HEK293 (cell line): ENCODE measurements around the gene PROKR1.
A peak's percentile ranks its signal among the peaks of the same experiment; 100 is the strongest.

Experiments used
- CTCF ChIA-PET: fragments of 350-600 bp; formaldehyde crosslinking; extraction: SDS; loops from one replicate; lab custom pipeline; 2021; ENCODE audit warnings: antibody characterized with exemption; lab: Yijun Ruan, JAX
- POLR2A ChIA-PET: fragments of 300-600 bp; formaldehyde crosslinking; extraction: SDS; loops from one replicate; lab custom pipeline; 2020; ENCODE audit warnings: antibody characterized with exemption, inconsistent platforms; lab: Yijun Ruan, JAX
- H3K27ac ChIP-seq: fragments of 200-500 bp; sonication (Bioruptor generic); 2 replicates; pipeline ENCODE4 v1.5.1; 2014; ENCODE audit warnings: low read depth, low read length, control low read depth, inconsistent platforms; ENCODE audit errors: extremely low read depth
- H3K36me3 ChIP-seq, 2 experiments: fragments of 200-500 bp in 1 of 2; sonication (Bioruptor generic) in 1 of 2; 1 replicate in 1 of 2; 2 replicates in 1 of 2; pipeline ENCODE4 v1.5.1; 2014 to 2017; ENCODE audit warnings: inconsistent platforms in 2 of 2, low read length in 2 of 2; ENCODE audit not compliant: control insufficient read depth in 2 of 2, insufficient read depth in 1 of 2
- H3K4me1 ChIP-seq: fragments of 200-500 bp; sonication (Bioruptor generic); 2 replicates; pipeline ENCODE4 v1.5.1; 2014; ENCODE audit warnings: mild to moderate bottlenecking, low read length, inconsistent platforms; ENCODE audit not compliant: control insufficient read depth, insufficient read depth
- H3K4me3 ChIP-seq: 2 replicates; pipeline ENCODE4 v1.5.1; 2011; ENCODE audit warnings: low read depth, mild to moderate bottlenecking, control low read depth, low read length, moderate library complexity
- H3K9me3 ChIP-seq: fragments of 200-500 bp; sonication (Bioruptor generic); 2 replicates; pipeline ENCODE4 v1.5.1; 2014; ENCODE audit warnings: low read depth, low read length, inconsistent platforms; ENCODE audit not compliant: control insufficient read depth, insufficient read depth
- EGR2 ChIP-seq: fragments of 450-650 bp; formaldehyde crosslinking; IDR thresholded peaks from 2 replicates; pipeline ENCODE4 v1.5.1; 2016; ENCODE audit warnings: low read depth, missing biosample characterization, missing genetic modification characterization
- HOXA7 ChIP-seq: sonication (generic); formaldehyde crosslinking; IDR thresholded peaks from 2 replicates; pipeline ENCODE4 v1.8.1; 2022; ENCODE audit warnings: missing genetic modification reagents, borderline replicate concordance
- IKZF3 ChIP-seq: fragments of 450-650 bp; IDR thresholded peaks from 2 replicates; pipeline ENCODE4 v1.5.0; 2018; ENCODE audit warnings: missing biosample characterization, mild to moderate bottlenecking, missing genetic modification characterization, moderate library complexity
- MYNN ChIP-seq: fragments of 450-650 bp; formaldehyde crosslinking; IDR thresholded peaks from 2 replicates; pipeline ENCODE4 v1.5.1; 2016; ENCODE audit warnings: missing biosample characterization, missing genetic modification characterization, borderline replicate concordance
- MZF1 ChIP-seq: fragments of 450-650 bp; formaldehyde crosslinking; IDR thresholded peaks from 2 replicates; pipeline ENCODE4 v1.5.1; 2017; ENCODE audit warnings: missing biosample characterization, missing genetic modification characterization, borderline replicate concordance
- PRDM1 ChIP-seq: fragments of 450-650 bp; formaldehyde crosslinking; IDR thresholded peaks from 2 replicates; pipeline ENCODE4; 2016; ENCODE audit warnings: missing biosample characterization, missing genetic modification characterization
- ZBTB17 ChIP-seq: fragments of 450-650 bp; formaldehyde crosslinking; IDR thresholded peaks from 2 replicates; pipeline ENCODE4 v1.5.1; 2016; ENCODE audit warnings: missing biosample characterization, missing genetic modification characterization
- ZBTB20 ChIP-seq: fragments of 450-650 bp; formaldehyde crosslinking; IDR thresholded peaks from 2 replicates; pipeline ENCODE4 v1.5.1; 2016; ENCODE audit warnings: missing biosample characterization, missing genetic modification characterization
- ZNF146 ChIP-seq: fragments of 450-650 bp; formaldehyde crosslinking; IDR thresholded peaks from 2 replicates; pipeline ENCODE4 v1.5.1; 2016; ENCODE audit warnings: missing biosample characterization, missing genetic modification characterization
- ZNF211 ChIP-seq: fragments of 450-650 bp; formaldehyde crosslinking; IDR thresholded peaks from 2 replicates; pipeline ENCODE4 v1.5.1; 2016; ENCODE audit warnings: low read depth, missing biosample characterization, missing genetic modification characterization
- ZNF350 ChIP-seq: fragments of 450-650 bp; formaldehyde crosslinking; IDR thresholded peaks from 2 replicates; pipeline ENCODE4 v1.5.0; 2017; ENCODE audit warnings: missing biosample characterization, mild to moderate bottlenecking, missing genetic modification characterization
- ZNF426 ChIP-seq: fragments of 450-650 bp; formaldehyde crosslinking; IDR thresholded peaks from 2 replicates; pipeline ENCODE4 v1.5.1; 2017; ENCODE audit warnings: missing biosample characterization, missing genetic modification characterization, mild to moderate bottlenecking, inconsistent platforms, moderate library complexity
- ZNF433 ChIP-seq: fragments of 450-650 bp; formaldehyde crosslinking; IDR thresholded peaks from 2 replicates; pipeline ENCODE4 v1.5.1; 2016; ENCODE audit warnings: missing biosample characterization, missing genetic modification characterization, low read depth
- ZNF548 ChIP-seq: fragments of 450-650 bp; formaldehyde crosslinking; IDR thresholded peaks from 2 replicates; pipeline ENCODE4 v1.5.1; 2016; ENCODE audit warnings: missing biosample characterization, missing genetic modification characterization
- ZNF660 ChIP-seq: fragments of 450-650 bp; IDR thresholded peaks from 2 replicates; pipeline ENCODE4 v1.5.1; 2018; ENCODE audit warnings: missing biosample characterization, mild to moderate bottlenecking, missing genetic modification characterization
- ZNF837 ChIP-seq: fragments of 450-650 bp; formaldehyde crosslinking; IDR thresholded peaks from 2 replicates; pipeline ENCODE4 v1.5.1; 2016; ENCODE audit warnings: missing biosample characterization, missing genetic modification characterization
- ZNF843 ChIP-seq: fragments of 450-650 bp; formaldehyde crosslinking; IDR thresholded peaks from 2 replicates; pipeline ENCODE4 v1.5.1; 2016; ENCODE audit warnings: missing biosample characterization, missing genetic modification characterization
- TF ChIP-seq, protein P1 (sequence below): fragments of 450-650 bp; formaldehyde crosslinking; IDR thresholded peaks from 2 replicates; pipeline ENCODE4 v1.5.1; 2017; ENCODE audit warnings: missing biosample characterization, missing genetic modification characterization
- TF ChIP-seq, protein P2 (sequence below): fragments of 450-650 bp; formaldehyde crosslinking; IDR thresholded peaks from 2 replicates; pipeline ENCODE4 v1.5.1; 2016; ENCODE audit warnings: missing biosample characterization, missing genetic modification characterization
- TF ChIP-seq, protein P3 (sequence below): fragments of 450-650 bp; formaldehyde crosslinking; IDR thresholded peaks from 2 replicates; pipeline ENCODE4 v1.5.1; 2016; ENCODE audit warnings: missing biosample characterization, missing genetic modification characterization
- TF ChIP-seq, protein P4 (sequence below): fragments of 450-650 bp; formaldehyde crosslinking; IDR thresholded peaks from 2 replicates; pipeline ENCODE4 v1.5.0; 2017; ENCODE audit warnings: missing biosample characterization, missing genetic modification characterization, borderline replicate concordance
- TF ChIP-seq, protein P5 (sequence below): fragments of 450-650 bp; formaldehyde crosslinking; IDR thresholded peaks from 2 replicates; pipeline ENCODE4 v1.5.1; 2016; ENCODE audit warnings: missing biosample characterization, missing genetic modification characterization

Gene PROKR1

DNA sequence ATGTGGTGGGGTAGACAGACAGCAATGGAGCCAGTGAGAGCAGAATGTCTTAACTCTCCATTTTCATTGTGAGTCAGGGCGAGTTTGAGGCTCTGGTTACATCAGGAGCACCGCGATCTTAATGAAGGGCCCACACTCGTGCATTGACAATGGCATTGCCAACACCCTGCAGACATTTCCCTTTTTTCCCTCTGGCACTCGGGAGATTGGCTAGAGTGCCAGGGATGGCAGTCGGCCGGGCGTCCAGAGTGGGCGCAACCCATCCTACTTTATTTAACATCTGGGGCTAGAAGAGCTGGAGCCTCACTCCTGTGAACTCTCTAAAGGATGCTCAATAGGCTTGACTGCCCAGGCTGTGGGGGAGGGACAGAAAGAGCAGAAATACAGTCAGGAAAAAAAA is 9.7 kb downstream of the PROKR1 start:
- Histone ChIP-seq H3K36me3 (no peaks in the 10 kb centered on the region), H3K9me3 (no peaks in the 10 kb centered on the region)
- CTCF ChIA-PET: interaction anchor here (0.7 to 0.9 kb wide), 3 partner anchors 12 to 58 kb away, joined by 3 read pairs; no protein-coding TSS in a partner anchor
- no peak for TF ChIP-seq ZNF146
- TF ChIP-seq, all 188 proteins: peak for 0
- POLR2A ChIA-PET: no interaction called here
- Histone ChIP-seq H3K27ac (no peak overlapping the region), H3K4me3 (no peak overlapping the region), H3K4me1 (no peaks in the 10 kb centered on the region)

DNA sequence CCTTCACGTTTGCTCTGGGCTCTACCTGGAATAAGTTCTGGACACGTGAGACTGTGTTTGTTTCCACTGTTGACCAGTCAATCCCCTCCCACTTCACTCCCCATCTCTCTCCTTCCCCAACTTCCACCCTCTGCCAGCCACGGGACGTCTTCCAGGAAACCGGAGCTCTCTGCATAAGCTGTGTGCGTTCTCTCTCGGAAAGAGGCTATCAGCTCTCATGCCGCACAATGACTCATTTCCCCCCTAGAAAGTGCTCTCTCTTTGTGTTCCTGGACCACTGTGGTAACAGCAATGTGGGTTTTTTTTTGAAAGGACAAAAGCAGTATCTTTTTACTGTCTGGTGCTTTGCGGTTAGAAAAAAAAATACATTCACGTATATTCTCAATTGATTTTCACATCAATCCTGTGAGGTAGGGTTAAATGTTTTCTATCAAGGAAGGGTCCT is 10.2 kb downstream of the PROKR1 start:
- H3K9me3 ChIP-seq: no peaks in the 10 kb centered on the region
- ChIA-PET CTCF (interaction anchor here (0.9 kb wide), 1 partner anchor 11 kb away, joined by 3 read pairs; no protein-coding TSS in a partner anchor), POLR2A (no interaction called here)
- no peak overlapping the region for H3K4me3 ChIP-seq
- no peaks in the 10 kb centered on the region for H3K36me3 ChIP-seq
- no peak overlapping the region for H3K27ac ChIP-seq
- H3K4me1 ChIP-seq: no peaks in the 10 kb centered on the region
- TF ChIP-seq, protein P1, sequence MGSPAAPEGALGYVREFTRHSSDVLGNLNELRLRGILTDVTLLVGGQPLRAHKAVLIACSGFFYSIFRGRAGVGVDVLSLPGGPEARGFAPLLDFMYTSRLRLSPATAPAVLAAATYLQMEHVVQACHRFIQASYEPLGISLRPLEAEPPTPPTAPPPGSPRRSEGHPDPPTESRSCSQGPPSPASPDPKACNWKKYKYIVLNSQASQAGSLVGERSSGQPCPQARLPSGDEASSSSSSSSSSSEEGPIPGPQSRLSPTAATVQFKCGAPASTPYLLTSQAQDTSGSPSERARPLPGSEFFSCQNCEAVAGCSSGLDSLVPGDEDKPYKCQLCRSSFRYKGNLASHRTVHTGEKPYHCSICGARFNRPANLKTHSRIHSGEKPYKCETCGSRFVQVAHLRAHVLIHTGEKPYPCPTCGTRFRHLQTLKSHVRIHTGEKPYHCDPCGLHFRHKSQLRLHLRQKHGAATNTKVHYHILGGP (tag by site-specific recombination): peak; percentile 31; the same call in 1 of the 2 replicates
- TF ChIP-seq HOXA7 (CRISPR knock-in tag) (no peak), MYNN (tag by site-specific recombination) (no peak), ZNF843 (tag by site-specific recombination) (no peak), ZNF660 (tag by site-specific recombination) (0 out of 2 replicates have a peak, but pooled peaks have one; percentile 76), IKZF3 (tag by site-specific recombination) (no peak), ZNF433 (no peak), ZNF350 (no peak), PRDM1 (tag by site-specific recombination) (peak; percentile 67; the same call in 1 of the 2 replicates), ZBTB20 (tag by site-specific recombination) (no peak), ZNF211 (tag by site-specific recombination) (no peak), MZF1 (tag by site-specific recombination) (no peak), ZBTB17 (tag by site-specific recombination) (peak; percentile 35; the same call in 1 of the 2 replicates), EGR2 (tag by site-specific recombination) (no peak), ZNF837 (tag by site-specific recombination) (no peak), ZNF426 (tag by site-specific recombination) (no peak), ZNF548 (tag by site-specific recombination) (no peak)
- TF ChIP-seq, protein P2, sequence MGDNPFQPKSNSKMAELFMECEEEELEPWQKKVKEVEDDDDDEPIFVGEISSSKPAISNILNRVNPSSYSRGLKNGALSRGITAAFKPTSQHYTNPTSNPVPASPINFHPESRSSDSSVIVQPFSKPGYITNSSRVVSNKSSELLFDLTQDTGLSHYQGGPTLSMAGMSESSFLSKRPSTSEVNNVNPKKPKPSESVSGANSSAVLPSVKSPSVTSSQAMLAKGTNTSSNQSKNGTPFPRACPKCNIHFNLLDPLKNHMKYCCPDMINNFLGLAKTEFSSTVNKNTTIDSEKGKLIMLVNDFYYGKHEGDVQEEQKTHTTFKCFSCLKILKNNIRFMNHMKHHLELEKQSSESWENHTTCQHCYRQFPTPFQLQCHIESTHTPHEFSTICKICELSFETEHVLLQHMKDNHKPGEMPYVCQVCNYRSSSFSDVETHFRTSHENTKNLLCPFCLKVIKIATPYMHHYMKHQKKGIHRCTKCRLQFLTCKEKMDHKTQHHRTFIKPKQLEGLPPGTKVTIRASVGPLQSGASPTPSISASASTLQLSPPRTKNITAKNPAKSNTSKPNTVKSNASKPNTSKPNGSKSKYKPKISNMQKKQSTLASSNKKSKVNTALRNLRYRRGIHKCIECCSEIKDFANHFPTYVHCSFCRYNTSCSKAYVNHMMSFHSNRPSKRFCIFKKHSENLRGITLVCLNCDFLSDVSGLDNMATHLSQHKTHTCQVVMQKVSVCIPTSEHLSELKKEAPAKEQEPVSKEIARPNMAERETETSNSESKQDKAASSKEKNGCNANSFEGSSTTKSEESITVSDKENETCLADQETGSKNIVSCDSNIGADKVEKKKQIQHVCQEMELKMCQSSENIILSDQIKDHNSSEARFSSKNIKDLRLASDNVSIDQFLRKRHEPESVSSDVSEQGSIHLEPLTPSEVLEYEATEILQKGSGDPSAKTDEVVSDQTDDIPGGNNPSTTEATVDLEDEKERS (tag by site-specific recombination): no peak
- TF ChIP-seq, protein P3, sequence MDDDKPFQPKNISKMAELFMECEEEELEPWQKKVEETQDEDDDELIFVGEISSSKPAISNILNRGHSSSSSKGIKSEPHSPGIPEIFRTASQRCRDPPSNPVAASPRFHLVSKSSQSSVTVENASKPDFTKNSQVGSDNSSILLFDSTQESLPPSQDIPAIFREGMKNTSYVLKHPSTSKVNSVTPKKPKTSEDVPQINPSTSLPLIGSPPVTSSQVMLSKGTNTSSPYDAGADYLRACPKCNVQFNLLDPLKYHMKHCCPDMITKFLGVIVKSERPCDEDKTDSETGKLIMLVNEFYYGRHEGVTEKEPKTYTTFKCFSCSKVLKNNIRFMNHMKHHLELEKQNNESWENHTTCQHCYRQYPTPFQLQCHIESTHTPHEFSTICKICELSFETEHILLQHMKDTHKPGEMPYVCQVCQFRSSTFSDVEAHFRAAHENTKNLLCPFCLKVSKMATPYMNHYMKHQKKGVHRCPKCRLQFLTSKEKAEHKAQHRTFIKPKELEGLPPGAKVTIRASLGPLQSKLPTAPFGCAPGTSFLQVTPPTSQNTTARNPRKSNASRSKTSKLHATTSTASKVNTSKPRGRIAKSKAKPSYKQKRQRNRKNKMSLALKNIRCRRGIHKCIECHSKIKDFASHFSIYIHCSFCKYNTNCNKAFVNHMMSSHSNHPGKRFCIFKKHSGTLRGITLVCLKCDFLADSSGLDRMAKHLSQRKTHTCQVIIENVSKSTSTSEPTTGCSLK (tag by site-specific recombination): no peak
- TF ChIP-seq, protein P4, sequence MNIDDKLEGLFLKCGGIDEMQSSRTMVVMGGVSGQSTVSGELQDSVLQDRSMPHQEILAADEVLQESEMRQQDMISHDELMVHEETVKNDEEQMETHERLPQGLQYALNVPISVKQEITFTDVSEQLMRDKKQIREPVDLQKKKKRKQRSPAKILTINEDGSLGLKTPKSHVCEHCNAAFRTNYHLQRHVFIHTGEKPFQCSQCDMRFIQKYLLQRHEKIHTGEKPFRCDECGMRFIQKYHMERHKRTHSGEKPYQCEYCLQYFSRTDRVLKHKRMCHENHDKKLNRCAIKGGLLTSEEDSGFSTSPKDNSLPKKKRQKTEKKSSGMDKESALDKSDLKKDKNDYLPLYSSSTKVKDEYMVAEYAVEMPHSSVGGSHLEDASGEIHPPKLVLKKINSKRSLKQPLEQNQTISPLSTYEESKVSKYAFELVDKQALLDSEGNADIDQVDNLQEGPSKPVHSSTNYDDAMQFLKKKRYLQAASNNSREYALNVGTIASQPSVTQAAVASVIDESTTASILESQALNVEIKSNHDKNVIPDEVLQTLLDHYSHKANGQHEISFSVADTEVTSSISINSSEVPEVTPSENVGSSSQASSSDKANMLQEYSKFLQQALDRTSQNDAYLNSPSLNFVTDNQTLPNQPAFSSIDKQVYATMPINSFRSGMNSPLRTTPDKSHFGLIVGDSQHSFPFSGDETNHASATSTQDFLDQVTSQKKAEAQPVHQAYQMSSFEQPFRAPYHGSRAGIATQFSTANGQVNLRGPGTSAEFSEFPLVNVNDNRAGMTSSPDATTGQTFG (tag by site-specific recombination): no peak
- TF ChIP-seq, protein P5, sequence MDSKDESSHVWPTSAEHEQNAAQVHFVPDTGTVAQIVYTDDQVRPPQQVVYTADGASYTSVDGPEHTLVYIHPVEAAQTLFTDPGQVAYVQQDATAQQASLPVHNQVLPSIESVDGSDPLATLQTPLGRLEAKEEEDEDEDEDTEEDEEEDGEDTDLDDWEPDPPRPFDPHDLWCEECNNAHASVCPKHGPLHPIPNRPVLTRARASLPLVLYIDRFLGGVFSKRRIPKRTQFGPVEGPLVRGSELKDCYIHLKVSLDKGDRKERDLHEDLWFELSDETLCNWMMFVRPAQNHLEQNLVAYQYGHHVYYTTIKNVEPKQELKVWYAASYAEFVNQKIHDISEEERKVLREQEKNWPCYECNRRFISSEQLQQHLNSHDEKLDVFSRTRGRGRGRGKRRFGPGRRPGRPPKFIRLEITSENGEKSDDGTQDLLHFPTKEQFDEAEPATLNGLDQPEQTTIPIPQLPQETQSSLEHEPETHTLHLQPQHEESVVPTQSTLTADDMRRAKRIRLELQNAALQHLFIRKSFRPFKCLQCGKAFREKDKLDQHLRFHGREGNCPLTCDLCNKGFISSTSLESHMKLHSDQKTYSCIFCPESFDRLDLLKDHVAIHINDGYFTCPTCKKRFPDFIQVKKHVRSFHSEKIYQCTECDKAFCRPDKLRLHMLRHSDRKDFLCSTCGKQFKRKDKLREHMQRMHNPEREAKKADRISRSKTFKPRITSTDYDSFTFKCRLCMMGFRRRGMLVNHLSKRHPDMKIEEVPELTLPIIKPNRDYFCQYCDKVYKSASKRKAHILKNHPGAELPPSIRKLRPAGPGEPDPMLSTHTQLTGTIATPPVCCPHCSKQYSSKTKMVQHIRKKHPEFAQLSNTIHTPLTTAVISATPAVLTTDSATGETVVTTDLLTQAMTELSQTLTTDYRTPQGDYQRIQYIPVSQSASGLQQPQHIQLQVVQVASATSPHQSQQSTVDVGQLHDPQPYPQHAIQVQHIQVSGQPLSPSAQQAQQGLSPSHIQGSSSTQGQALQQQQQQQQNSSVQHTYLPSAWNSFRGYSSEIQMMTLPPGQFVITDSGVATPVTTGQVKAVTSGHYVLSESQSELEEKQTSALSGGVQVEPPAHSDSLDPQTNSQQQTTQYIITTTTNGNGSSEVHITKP (tag by site-specific recombination): peak; percentile 14; the same call in 1 of the 2 replicates
